Body of pancreas (tissue), 4 donors: ENCODE measurements around the gene PLPP3. TPM values are rescaled to one million over a fixed set of nuclear protein-coding genes. Genes with fewer than 3 reads are reported as not detected.

Experiments used
- ATAC-seq: fragments of 150-250 bp; one replicate; pipeline ENCODE4 v1.9.1; 2016
- DNase-seq, 4 donors: peaks; one replicate each; pipeline ENCODE4 v3.0.0-alpha.2; 2019
- H3K27ac ChIP-seq, 4 donors: fragments of 200-600 bp; sonication (generic); 1 replicate in 3 of 4; 2 replicates in 1 of 4; pipeline versions ENCODE4 v1.5.1 to v1.6.1; 2016 to 2019; ENCODE audit warnings: mild to moderate bottlenecking in 1 of 4, mixed read lengths in 1 of 4, moderate library complexity in 1 of 4
- H3K27me3 ChIP-seq, 2 donors: fragments of 200-600 bp; sonication (generic); one replicate each; pipeline ENCODE4 v1.6.0; 2016; ENCODE audit warnings: mild to moderate bottlenecking in 1 of 2
- H3K36me3 ChIP-seq, 2 donors: fragments of 200-600 bp; sonication (generic); replicated peaks in 1 of 2; 2 replicates each; pipeline ENCODE4 v1.5.1; 2016; ENCODE audit warnings: low read depth in 2 of 2; ENCODE audit not compliant: insufficient read depth in 1 of 2
- H3K4me1 ChIP-seq: fragments of 200-600 bp; sonication (generic); one replicate; pipeline ENCODE4 v1.6.0; 2016
- H3K4me3 ChIP-seq, 2 donors: fragments of 200-600 bp; sonication (generic); 1 replicate in 1 of 2; 2 replicates in 1 of 2; pipeline ENCODE4 v1.5.1; 2016 to 2019
- H3K9me3 ChIP-seq, 3 donors: fragments of 200-600 bp; sonication (generic); 1 replicate in 2 of 3; 2 replicates in 1 of 3; pipeline ENCODE4 v1.5.1; 2016
- CTCF ChIP-seq, 7 experiments: fragments of 450-650 bp in 4 of 7; fragments of 200-600 bp in 3 of 7; sonication (generic) in 3 of 7; IDR thresholded peaks; one replicate each; pipeline ENCODE4 v1.5.1; 2016 to 2019; ENCODE audit warnings: antibody characterized with exemption in 7 of 7
- POLR2A ChIP-seq, 3 donors: fragments of 450-650 bp; IDR thresholded peaks; one replicate each; pipeline ENCODE4 v1.6.1; 2016; ENCODE audit warnings: antibody characterized with exemption in 3 of 3, mild to moderate bottlenecking in 2 of 3
- WGBS, 2 donors: methylation state at CpG; one replicate each; pipeline ENCODE4 v1.1.5; 2017; 5-methylcytosine and 5-hydroxymethylcytosine counted together
- intact Hi-C: fragments of 100-400 bp; cut with DNase I; formaldehyde crosslinking; loops from one replicate; pipeline ENCODE4 v1.15.1; 2023
- total RNA-seq, 2 donors: library from RNA; depleted of rRNA; stranded (reverse); fragments of >200 nt; gene quantifications; one replicate each; pipeline ENCODE4 v1.1.0, GENCODE V29; 2016

Gene PLPP3
- total RNA-seq, 2 donors from 2014 or later, result 35.8 to 52.7 TPM

- WGBS, 2 donors, result 17% methylated on average over 4 of the region's 4 CpGs
- DNase-seq (peak; percentile 85 to 93 (median 89)), ATAC-seq (peak; percentile 93)
- TF ChIP-seq POLR2A (IDR thresholded peaks at IDR 0.05) (no peak), CTCF (IDR thresholded peaks at IDR 0.05) (peak in 1 of 7 experiments; percentile 15)
- Histone ChIP-seq H3K4me1 (peaks cover 72% of the 10 kb centered on the region), H3K36me3 (peaks cover 0 to 8% of the 10 kb centered on the region in 2 donors), H3K27ac (peak overlapping the region; percentile 53 to 70 (median 68)), H3K4me3 (no peak overlapping the region), H3K27me3 (no peaks in the 10 kb centered on the region), H3K9me3 (no peaks in the 10 kb centered on the region)
- intact Hi-C loops, result no loop called here
Observed at GRCh38 chr1:56508523-56508983, 70.8 kb downstream of the PLPP3 start.

GRCh38 chr1:56507925-56508522 is 71.3 kb downstream of the PLPP3 start:
- Histone ChIP-seq H3K4me1 (peaks cover 72% of the 10 kb centered on the region), H3K9me3 (no peaks in the 10 kb centered on the region), H3K36me3 (peaks cover 0 to 8% of the 10 kb centered on the region in 2 donors), H3K4me3 (no peak overlapping the region), H3K27me3 (no peaks in the 10 kb centered on the region), H3K27ac (peak overlapping the region; percentile 53 to 70 (median 68))
- 18 to 32% methylated on average over 3 of the region's 3 CpGs for WGBS, 2 donors
- DNase-seq (no peak), ATAC-seq (no peak)
- TF ChIP-seq CTCF (IDR thresholded peaks at IDR 0.05) (peak in 2 of 7 experiments; percentile 15 to 19), POLR2A (IDR thresholded peaks at IDR 0.05) (no peak)
- intact Hi-C loops, result no loop called here

GRCh38 chr1:56506951-56507491 is 72.3 kb downstream of the PLPP3 start:
- DNase-seq, result no peak
- Histone ChIP-seq H3K36me3 (peaks cover 0 to 8% of the 10 kb centered on the region in 2 donors), H3K9me3 (no peaks in the 10 kb centered on the region), H3K27me3 (no peaks in the 10 kb centered on the region), H3K4me3 (no peak overlapping the region), H3K4me1 (peaks cover 79% of the 10 kb centered on the region), H3K27ac (peak overlapping the region in 3 of 4 donors; percentile 15 to 68 (median 67))
- TF ChIP-seq CTCF (IDR thresholded peaks at IDR 0.05) (no peak), POLR2A (IDR thresholded peaks at IDR 0.05) (no peak)
- ATAC-seq, result no peak
- 78 to 85% methylated on average over 3 of the region's 3 CpGs for WGBS, 2 donors
- intact Hi-C loops, result no loop called here

GRCh38 chr1:56505792-56506743 is 73.3 kb downstream of the PLPP3 start:
- intact Hi-C loops, result no loop called here
- WGBS, 2 donors, result 46 to 74% methylated on average over 13 to 14 of the region's 14 CpGs

More at GRCh38 chr1:56505792-56506743, 73.3 kb downstream of the PLPP3 start:
- no peak for TF ChIP-seq POLR2A (IDR thresholded peaks at IDR 0.05)
- no peak for TF ChIP-seq CTCF (IDR thresholded peaks at IDR 0.05)
- Histone ChIP-seq H3K27ac (peak overlapping the region in 2 of 4 donors; percentile 15 to 39), H3K4me3 (no peak overlapping the region), H3K27me3 (no peaks in the 10 kb centered on the region), H3K36me3 (peaks cover 0 to 1% of the 10 kb centered on the region in 2 donors), H3K9me3 (no peaks in the 10 kb centered on the region), H3K4me1 (peaks cover 72% of the 10 kb centered on the region)
- ATAC-seq (no peak), DNase-seq (no peak)
